Fibroblast of skin of right biceps (primary cell): Measurements from ENCODE around the gene COPS6.
"Not testable (repeated sequence)": the region's sequence is repeated elsewhere in the genome, so short reads cannot be mapped to it uniquely, and the experiment has no call there.

Experiments used
- DNase-seq: peaks from one replicate; pipeline ENCODE4 v3.0.0-alpha.2; 2013

Gene COPS6

GRCh38 chr7:100127866-100128636, 39.3 kb downstream of the COPS6 start:
- DNase-seq = peak; percentile 28

GRCh38 chr7:100128637-100128963, 39.8 kb downstream of the COPS6 start:
- DNase-seq = no peak

GRCh38 chr7:100130220-100130607, 41.4 kb downstream of the COPS6 start:
- DNase-seq = not testable (repeated sequence)

- DNase-seq = peak; percentile 46
Measured at GRCh38 chr7:100130608-100131453, 42.1 kb downstream of the COPS6 start.

- no peak for DNase-seq
Measured at GRCh38 chr7:100132126-100132525, 43.4 kb downstream of the COPS6 start.

- DNase-seq = peak; percentile 53
Measured at GRCh38 chr7:100132697-100133151, 44.0 kb downstream of the COPS6 start.

GRCh38 chr7:100137851-100138760, 49.3 kb downstream of the COPS6 start:
- no peak for DNase-seq

GRCh38 chr7:100141555-100141949, 52.8 kb downstream of the COPS6 start:
- no peak for DNase-seq
